Measurements from ENCODE around the gene KCTD10. TPM values are rescaled to one million over a fixed set of nuclear protein-coding genes. Genes with fewer than 3 reads are reported as not detected.

The KCTD10 gene
- polyA plus RNA-seq, 3 donors: 18.1 to 21.0 (median 20.0) TPM

DNA sequence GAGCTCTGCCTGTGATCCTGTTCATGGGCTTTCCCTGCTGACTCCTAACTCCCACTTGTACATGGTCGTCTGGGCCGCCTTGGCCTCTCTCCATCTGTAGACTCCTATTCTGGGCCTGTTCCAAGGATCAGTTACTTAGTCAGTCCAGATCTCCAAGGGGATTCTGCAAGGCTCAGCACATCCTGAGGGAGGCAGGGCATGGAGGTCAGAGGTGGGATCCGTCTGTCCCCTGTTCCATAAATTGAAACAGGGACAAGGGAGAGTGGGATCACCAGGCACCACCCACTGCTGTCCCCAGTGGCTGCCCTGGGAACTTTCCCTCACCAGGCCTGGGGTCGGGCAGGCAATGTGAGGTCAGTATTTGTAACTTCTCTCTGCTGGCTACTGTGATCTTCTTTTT is 43.5 kb downstream of the KCTD10 start:
- no peaks in the 10 kb centered on the region for H3K27me3 ChIP-seq (ENCODE audit: control insufficient read depth in 2 of 2, insufficient read depth in 2 of 2, low read length in 2 of 2)
- Mint-ChIP-seq H3K9me3 (peaks cover 0 to 5% (median 2%) of the 10 kb centered on the region in 7 donors), H3K36me3 (no peaks in the 10 kb centered on the region), H3K27me3 (ENCODE audit: low read depth in 3 of 3) (peaks cover 0 to 8% (median 5%) of the 10 kb centered on the region in 3 donors), H3K4me1 (peaks cover 3% of the 10 kb centered on the region), H3K4me3 (no peak overlapping the region), H3K27ac (no peak overlapping the region)
- no peaks in the 10 kb centered on the region for H3K79me2 ChIP-seq (ENCODE audit: insufficient read depth, low read length)
- no peak for DNase-seq
- no peaks in the 10 kb centered on the region for H4K20me1 ChIP-seq (ENCODE audit: insufficient read depth, low read length)
- H3K27ac ChIP-seq (ENCODE audit: low read depth in 1 of 2, low read length in 2 of 2): no peak overlapping the region
- intact Hi-C loops (cut with micrococcal nuclease): no loop called here
- TF ChIP-seq, protein P1, sequence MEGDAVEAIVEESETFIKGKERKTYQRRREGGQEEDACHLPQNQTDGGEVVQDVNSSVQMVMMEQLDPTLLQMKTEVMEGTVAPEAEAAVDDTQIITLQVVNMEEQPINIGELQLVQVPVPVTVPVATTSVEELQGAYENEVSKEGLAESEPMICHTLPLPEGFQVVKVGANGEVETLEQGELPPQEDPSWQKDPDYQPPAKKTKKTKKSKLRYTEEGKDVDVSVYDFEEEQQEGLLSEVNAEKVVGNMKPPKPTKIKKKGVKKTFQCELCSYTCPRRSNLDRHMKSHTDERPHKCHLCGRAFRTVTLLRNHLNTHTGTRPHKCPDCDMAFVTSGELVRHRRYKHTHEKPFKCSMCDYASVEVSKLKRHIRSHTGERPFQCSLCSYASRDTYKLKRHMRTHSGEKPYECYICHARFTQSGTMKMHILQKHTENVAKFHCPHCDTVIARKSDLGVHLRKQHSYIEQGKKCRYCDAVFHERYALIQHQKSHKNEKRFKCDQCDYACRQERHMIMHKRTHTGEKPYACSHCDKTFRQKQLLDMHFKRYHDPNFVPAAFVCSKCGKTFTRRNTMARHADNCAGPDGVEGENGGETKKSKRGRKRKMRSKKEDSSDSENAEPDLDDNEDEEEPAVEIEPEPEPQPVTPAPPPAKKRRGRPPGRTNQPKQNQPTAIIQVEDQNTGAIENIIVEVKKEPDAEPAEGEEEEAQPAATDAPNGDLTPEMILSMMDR (IDR thresholded peaks at IDR 0.05): peak; percentile 25
- H3K36me3 ChIP-seq (replicated peaks in 1 of 2; ENCODE audit: control insufficient read depth in 1 of 2, insufficient read depth in 2 of 2, low read length in 2 of 2): no peaks in the 10 kb centered on the region
- H3K4me2 ChIP-seq (replicated peaks; ENCODE audit: extremely low read depth, low read length, poor library complexity, severe bottlenecking): no peak overlapping the region
- no peaks in the 10 kb centered on the region for H3K4me1 ChIP-seq (ENCODE audit: control insufficient read depth in 1 of 2, insufficient read depth in 2 of 2, low read length in 2 of 2)
- no peak overlapping the region for H3K9ac ChIP-seq (ENCODE audit: insufficient read depth, low read length, poor library complexity, severe bottlenecking)
- no CpG with 5 or more reads among the region's 4 CpGs for WGBS (ENCODE audit: insufficient coverage)
- peak overlapping the region; percentile 70 for H2AFZ ChIP-seq (ENCODE audit: insufficient read depth, low read depth, low read length, poor library complexity, severe bottlenecking)
- H3K4me3 ChIP-seq (replicated peaks in 1 of 3; ENCODE audit: low read depth in 2 of 3, low read length in 3 of 3): no peak overlapping the region
- no peaks in the 10 kb centered on the region for H3K9me3 ChIP-seq (replicated peaks in 1 of 2; ENCODE audit: control insufficient read depth in 1 of 2, insufficient read depth in 1 of 2, low read length in 2 of 2)

DNA sequence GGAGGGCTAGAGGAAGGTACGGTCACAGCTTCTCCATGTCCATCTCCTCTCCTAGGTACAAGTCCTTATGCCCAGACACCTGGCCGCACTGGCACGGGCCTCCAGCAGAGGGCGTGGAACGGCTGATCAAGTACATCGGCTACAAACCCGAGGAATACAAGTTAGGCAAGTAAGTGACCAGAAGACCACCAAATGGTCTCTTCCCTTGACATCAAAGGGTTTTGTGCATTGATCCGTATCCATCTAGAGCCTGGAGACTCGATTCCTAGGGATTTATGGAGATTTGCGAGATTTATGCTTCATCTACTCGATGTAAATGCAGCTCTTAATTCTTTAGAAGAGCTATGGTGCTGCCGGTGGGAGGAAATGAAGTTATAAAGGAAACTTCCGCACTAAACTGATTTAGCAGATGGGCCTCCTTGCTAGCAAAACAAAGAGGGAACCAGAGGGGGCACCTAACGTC is 44.2 kb downstream of the KCTD10 start:
- H3K27ac Mint-ChIP-seq: no peak overlapping the region
- TF ChIP-seq, protein P1 (IDR thresholded peaks at IDR 0.05): peak; percentile 83
- H3K4me3 Mint-ChIP-seq: no peak overlapping the region
- Histone ChIP-seq H4K20me1 (ENCODE audit: insufficient read depth, low read length) (no peaks in the 10 kb centered on the region), H3K36me3 (replicated peaks in 1 of 2; ENCODE audit: control insufficient read depth in 1 of 2, insufficient read depth in 2 of 2, low read length in 2 of 2) (no peaks in the 10 kb centered on the region), H3K27me3 (ENCODE audit: control insufficient read depth in 2 of 2, insufficient read depth in 2 of 2, low read length in 2 of 2) (no peaks in the 10 kb centered on the region), H3K9me3 (replicated peaks in 1 of 2; ENCODE audit: control insufficient read depth in 1 of 2, insufficient read depth in 1 of 2, low read length in 2 of 2) (no peaks in the 10 kb centered on the region), H3K4me3 (replicated peaks in 1 of 3; ENCODE audit: low read depth in 2 of 3, low read length in 3 of 3) (no peak overlapping the region), H3K4me1 (ENCODE audit: control insufficient read depth in 1 of 2, insufficient read depth in 2 of 2, low read length in 2 of 2) (no peaks in the 10 kb centered on the region), H3K79me2 (ENCODE audit: insufficient read depth, low read length) (no peaks in the 10 kb centered on the region), H2AFZ (ENCODE audit: insufficient read depth, low read depth, low read length, poor library complexity, severe bottlenecking) (peak overlapping the region; percentile 70), H3K27ac (ENCODE audit: low read depth in 1 of 2, low read length in 2 of 2) (no peak overlapping the region), H3K9ac (ENCODE audit: insufficient read depth, low read length, poor library complexity, severe bottlenecking) (no peak overlapping the region), H3K4me2 (replicated peaks; ENCODE audit: extremely low read depth, low read length, poor library complexity, severe bottlenecking) (no peak overlapping the region)
- intact Hi-C loops (cut with micrococcal nuclease): no loop called here
- peaks cover 0 to 6% (median 5%) of the 10 kb centered on the region in 3 donors for H3K27me3 Mint-ChIP-seq (ENCODE audit: low read depth in 3 of 3)
- no peaks in the 10 kb centered on the region for H3K36me3 Mint-ChIP-seq
- H3K4me1 Mint-ChIP-seq: peaks cover 3% of the 10 kb centered on the region
- DNase-seq: peak; percentile 38 to 54 (median 52)
- H3K9me3 Mint-ChIP-seq: peaks cover 0 to 5% (median 2%) of the 10 kb centered on the region in 7 donors
- 15% methylated on average over 5 of the region's 14 CpGs for WGBS (ENCODE audit: insufficient coverage)
